Smooth muscle cell (in vitro differentiated cells): ENCODE data around the gene ANKRD11. TPM values are rescaled to one million over a fixed set of nuclear protein-coding genes. Genes with fewer than 3 reads are reported as not detected.

Experiments
- DNase-seq: peaks from one replicate; lab custom pipeline; 2025; ENCODE audit not compliant: unreplicated experiment; lab: John Stamatoyannopoulos, UW
- H2AFZ ChIP-seq: fragments of 200-600 bp; sonication (generic); 2 replicates; pipeline ENCODE4 v1.6.0; 2016; ENCODE audit warnings: antibody characterized with exemption, low read depth, mild to moderate bottlenecking
- H3F3A ChIP-seq: fragments of 200-600 bp; sonication (generic); 2 replicates; pipeline ENCODE4 v1.6.0; 2017; ENCODE audit warnings: antibody characterized with exemption, low read depth
- H3K27ac ChIP-seq: fragments of 200-600 bp; sonication (generic); 2 replicates; pipeline ENCODE4 v1.5.1; 2016; ENCODE audit warnings: low read depth, mild to moderate bottlenecking
- H3K27me3 ChIP-seq: fragments of 200-600 bp; sonication (generic); 2 replicates; pipeline ENCODE4 v1.6.1; 2016; ENCODE audit warnings: low read depth, mild to moderate bottlenecking
- H3K36me3 ChIP-seq: fragments of 200-600 bp; sonication (generic); 2 replicates; pipeline ENCODE4 v1.5.1; 2016; ENCODE audit warnings: low read depth
- H3K4me1 ChIP-seq: fragments of 200-600 bp; sonication (generic); 2 replicates; pipeline ENCODE4 v1.5.1; 2016; ENCODE audit warnings: low read depth
- H3K4me2 ChIP-seq: fragments of 200-600 bp; sonication (generic); 2 replicates; pipeline ENCODE4 v1.6.0; 2016; ENCODE audit warnings: mild to moderate bottlenecking
- H3K4me3 ChIP-seq: fragments of 200-600 bp; sonication (generic); 2 replicates; pipeline ENCODE4 v1.5.1; 2016; ENCODE audit warnings: mild to moderate bottlenecking
- H3K79me2 ChIP-seq: fragments of 200-600 bp; sonication (generic); 2 replicates; pipeline ENCODE4 v1.6.0; 2016; ENCODE audit warnings: low read depth, mild to moderate bottlenecking
- H3K9ac ChIP-seq: fragments of 200-600 bp; sonication (generic); 2 replicates; pipeline ENCODE4 v1.6.0; 2016; ENCODE audit warnings: low read depth
- H3K9me3 ChIP-seq: fragments of 200-600 bp; sonication (generic); replicated peaks from 2 replicates; pipeline ENCODE4 v1.5.1; 2016; ENCODE audit warnings: low read depth
- H4K20me1 ChIP-seq: fragments of 200-600 bp; sonication (generic); 2 replicates; pipeline ENCODE4 v1.6.0; 2016; ENCODE audit warnings: low read depth
- CTCF ChIP-seq: fragments of 200-600 bp; sonication (generic); IDR thresholded peaks from 2 replicates; pipeline ENCODE4 v1.5.1; 2017; ENCODE audit warnings: borderline replicate concordance, mild to moderate bottlenecking, antibody characterized with exemption; ENCODE audit not compliant: insufficient read depth, poor library complexity, severe bottlenecking
- WGBS: methylation state at CpG from one replicate; pipeline ENCODE4 v1.1.7; 2016; ENCODE audit warnings: low lambda C conversion rate; 5-methylcytosine and 5-hydroxymethylcytosine counted together
- polyA plus RNA-seq: library from polyadenylated mRNA; unstranded; fragments of >200 nt; fragmentation: Nextera tagmentation; extraction: Ambion mirVana; gene quantifications from 2 replicates; pipeline ENCODE4 v1.2.1, GENCODE V29; 2016
- total RNA-seq: library from RNA; depleted of rRNA; stranded (reverse); fragments of >200 nt; gene quantifications from 2 replicates; pipeline ENCODE4 v1.2.3, GENCODE V29; 2014

The ANKRD11 gene
- total and polyA plus RNA-seq, 2 experiments from 2014 or later: 31.5 to 105 TPM

GRCh38 chr16:89388536-89388935 is 101.8 kb downstream of the ANKRD11 start:
- H3K36me3 ChIP-seq: no peaks in the 10 kb centered on the region
- no peak overlapping the region for H3K4me3 ChIP-seq
- peaks cover 3% of the 10 kb centered on the region for H3K4me1 ChIP-seq
- 93% methylated on average over 9 of the region's 9 CpGs for WGBS
- no peaks in the 10 kb centered on the region for H3K27me3 ChIP-seq
- peaks cover 99% of the 10 kb centered on the region for H3K79me2 ChIP-seq
- DNase-seq: no peak
- H3K4me2 ChIP-seq: no peak overlapping the region
- no peak overlapping the region for H3K27ac ChIP-seq
- H4K20me1 ChIP-seq: peaks cover 97% of the 10 kb centered on the region
- H3F3A ChIP-seq: no peaks in the 10 kb centered on the region
- no peak for TF ChIP-seq CTCF
- H2AFZ ChIP-seq: no peak overlapping the region
- H3K9ac ChIP-seq: no peak overlapping the region
- H3K9me3 ChIP-seq: no peaks in the 10 kb centered on the region

- Histone ChIP-seq H3K9ac (no peak overlapping the region), H4K20me1 (peaks cover 97% of the 10 kb centered on the region)
Measured at GRCh38 chr16:89386306-89387185, 103.8 kb downstream of the ANKRD11 start.

DNA sequence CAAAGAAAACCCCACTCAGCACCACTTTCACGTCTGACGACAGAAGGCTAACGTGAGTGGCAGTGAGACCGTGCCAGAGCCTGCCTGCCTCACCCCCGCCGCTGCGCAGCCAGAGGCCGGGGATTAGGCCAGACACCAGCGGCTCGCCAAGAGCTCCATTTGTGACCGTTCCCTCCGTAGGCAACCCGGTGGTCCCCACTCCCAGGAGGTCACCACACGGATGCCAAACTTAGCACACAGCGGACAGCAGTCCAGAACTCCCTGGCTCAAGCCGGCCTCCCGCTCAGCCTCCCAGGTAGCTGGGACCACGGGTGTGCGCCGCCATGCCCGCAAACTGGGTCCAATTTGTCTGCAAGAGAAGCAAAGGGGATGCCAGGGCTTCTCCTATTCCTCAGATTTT is 104.6 kb downstream of the ANKRD11 start:
- Histone ChIP-seq H3K4me2 (no peak overlapping the region), H3K79me2 (peaks cover 100% of the 10 kb centered on the region), H3K4me1 (peaks cover 8% of the 10 kb centered on the region), H3K27ac (no peak overlapping the region), H3K27me3 (no peaks in the 10 kb centered on the region), H3K36me3 (no peaks in the 10 kb centered on the region), H3K9me3 (no peaks in the 10 kb centered on the region), H4K20me1 (peaks cover 97% of the 10 kb centered on the region), H3K9ac (no peak overlapping the region), H3K4me3 (no peak overlapping the region), H2AFZ (no peak overlapping the region), H3F3A (no peaks in the 10 kb centered on the region)
- no peak for DNase-seq
- TF ChIP-seq CTCF: no peak
- WGBS: 97% methylated on average over 21 of the region's 21 CpGs

More at GRCh38 chr16:89386306-89387185, 103.8 kb downstream of the ANKRD11 start:
- H2AFZ ChIP-seq: no peak overlapping the region
- 93% methylated on average over 21 of the region's 21 CpGs for WGBS
- H3K4me1 ChIP-seq: peaks cover 8% of the 10 kb centered on the region
- H3K4me2 ChIP-seq: no peak overlapping the region
- no peaks in the 10 kb centered on the region for H3K27me3 ChIP-seq
- H3K36me3 ChIP-seq: no peaks in the 10 kb centered on the region
- H3K27ac ChIP-seq: no peak overlapping the region
- no peak for TF ChIP-seq CTCF
- no peaks in the 10 kb centered on the region for H3K9me3 ChIP-seq
- H3F3A ChIP-seq: no peaks in the 10 kb centered on the region
- no peak overlapping the region for H3K4me3 ChIP-seq
- peaks cover 100% of the 10 kb centered on the region for H3K79me2 ChIP-seq
- DNase-seq: no peak
